HepG2 (cell line): ENCODE data around the gene DAZAP1. TPM values are rescaled to one million over a fixed set of nuclear protein-coding genes. Genes with fewer than 3 reads are reported as not detected.

Source experiments
- ARID2 ChIP-seq: sonication (generic); formaldehyde crosslinking; IDR thresholded peaks from 2 replicates; pipeline ENCODE4 v1.8.1; 2022; ENCODE audit warnings: mild to moderate bottlenecking, missing genetic modification reagents, borderline replicate concordance
- EEA1 ChIP-seq: sonication (generic); formaldehyde crosslinking; IDR thresholded peaks from 2 replicates; pipeline ENCODE4 v1.5.1; 2020; ENCODE audit warnings: mild to moderate bottlenecking, missing genetic modification reagents, borderline replicate concordance
- HNRNPLL ChIP-seq: fragments of 200-400 bp; formaldehyde crosslinking; IDR thresholded peaks from 2 replicates; pipeline ENCODE4 v1.6.1; 2017; ENCODE audit warnings: mild to moderate bottlenecking, low read depth, low read length; ENCODE audit not compliant: poor library complexity, severe bottlenecking
- NRL ChIP-seq: sonication (generic); formaldehyde crosslinking; IDR thresholded peaks from 2 replicates; pipeline ENCODE4 v1.5.0; 2020; ENCODE audit warnings: missing genetic modification reagents, mild to moderate bottlenecking, moderate library complexity, borderline replicate concordance
- RAD21 ChIP-seq: fragments of 450-650 bp; formaldehyde crosslinking; IDR thresholded peaks from 2 replicates; pipeline ENCODE4 v1.5.0; 2020; ENCODE audit warnings: mild to moderate bottlenecking
- RNF2 ChIP-seq: fragments of 450-650 bp; conservative IDR thresholded peaks from 2 replicates; pipeline ENCODE4 v1.6.1; 2016; ENCODE audit warnings: low read depth
- SALL1 ChIP-seq: sonication (generic); formaldehyde crosslinking; IDR thresholded peaks from 2 replicates; pipeline ENCODE4 v1.8.0; 2022; ENCODE audit warnings: mild to moderate bottlenecking, missing genetic modification reagents
- SOX13 ChIP-seq, 3 experiments: fragments of 450-650 bp in 1 of 3; sonication (generic) in 1 of 3; formaldehyde crosslinking in 1 of 3; IDR thresholded peaks in 2 of 3; conservative IDR thresholded peaks in 1 of 3; 2 replicates each; pipeline versions ENCODE4 v1.5.0 to v1.6.1; 2016 to 2020; ENCODE audit warnings: antibody characterized with exemption in 1 of 3, mild to moderate bottlenecking in 1 of 3, missing compliant biosample characterization in 1 of 3, missing genetic modification reagents in 1 of 3, moderate library complexity in 1 of 3
- SOX5 ChIP-seq: IDR thresholded peaks from 2 replicates; pipeline ENCODE4 v1.6.1; 2016; ENCODE audit warnings: borderline replicate concordance
- ZNF598 ChIP-seq: sonication (generic); formaldehyde crosslinking; IDR thresholded peaks from 2 replicates; pipeline ENCODE4 v1.5.1; 2020; ENCODE audit warnings: mild to moderate bottlenecking, missing genetic modification reagents, borderline replicate concordance
- polyA plus RNA-seq, 8 experiments: library from polyadenylated mRNA; depleted of rRNA in 3 of 8; stranded (reverse) in 7 of 8; unstranded in 1 of 8; fragments of >200 nt; fragmentation: Illumina TruSeq in 4 of 8; extraction: Trizol in 4 of 8; gene quantifications; 2 replicates each; pipeline versions ENCODE4 v1.2.1 to v1.2.3, GENCODE V29; 2011 to 2016; ENCODE audit warnings: low read depth in 4 of 8, missing spikeins in 1 of 8, mixed read lengths in 1 of 8; ENCODE audit not compliant: insufficient read depth in 1 of 8
- total RNA-seq, 5 experiments: library from RNA; depleted of rRNA; stranded (reverse); fragments of >200 nt; fragmentation: Illumina TruSeq; extraction: Trizol; gene quantifications; 2 replicates each; pipeline ENCODE4 v1.2.3, GENCODE V29; 2016; ENCODE audit warnings: low read depth in 1 of 5
- TF ChIP-seq, protein P1 (sequence below): sonication (generic); formaldehyde crosslinking; IDR thresholded peaks from 2 replicates; pipeline ENCODE4 v1.5.1; 2020; ENCODE audit warnings: mild to moderate bottlenecking, moderate library complexity, missing genetic modification reagents
- TF ChIP-seq, protein P2 (sequence below): IDR thresholded peaks from 2 replicates; pipeline ENCODE4 v1.6.1; 2016; ENCODE audit warnings: missing genetic modification reagents, missing compliant biosample characterization
- TF ChIP-seq, protein P3 (sequence below): sonication (generic); formaldehyde crosslinking; IDR thresholded peaks from 2 replicates; pipeline ENCODE4 v1.4.0; 2020; ENCODE audit warnings: low read depth, missing genetic modification reagents
- TF ChIP-seq, protein P4 (sequence below): sonication (generic); formaldehyde crosslinking; IDR thresholded peaks from 2 replicates; pipeline ENCODE4 v1.4.0; 2020; ENCODE audit warnings: missing genetic modification reagents
- TF ChIP-seq, protein P5 (sequence below): sonication (generic); formaldehyde crosslinking; IDR thresholded peaks from 2 replicates; pipeline ENCODE4 v1.4.0; 2020; ENCODE audit warnings: missing genetic modification reagents

Gene DAZAP1
- total and polyA plus RNA-seq, 2 of the 13 experiments (the other 11 are each of a cell fraction or from before 2014, with no cell fraction given) = 63.3 to 79.2 TPM

DNA sequence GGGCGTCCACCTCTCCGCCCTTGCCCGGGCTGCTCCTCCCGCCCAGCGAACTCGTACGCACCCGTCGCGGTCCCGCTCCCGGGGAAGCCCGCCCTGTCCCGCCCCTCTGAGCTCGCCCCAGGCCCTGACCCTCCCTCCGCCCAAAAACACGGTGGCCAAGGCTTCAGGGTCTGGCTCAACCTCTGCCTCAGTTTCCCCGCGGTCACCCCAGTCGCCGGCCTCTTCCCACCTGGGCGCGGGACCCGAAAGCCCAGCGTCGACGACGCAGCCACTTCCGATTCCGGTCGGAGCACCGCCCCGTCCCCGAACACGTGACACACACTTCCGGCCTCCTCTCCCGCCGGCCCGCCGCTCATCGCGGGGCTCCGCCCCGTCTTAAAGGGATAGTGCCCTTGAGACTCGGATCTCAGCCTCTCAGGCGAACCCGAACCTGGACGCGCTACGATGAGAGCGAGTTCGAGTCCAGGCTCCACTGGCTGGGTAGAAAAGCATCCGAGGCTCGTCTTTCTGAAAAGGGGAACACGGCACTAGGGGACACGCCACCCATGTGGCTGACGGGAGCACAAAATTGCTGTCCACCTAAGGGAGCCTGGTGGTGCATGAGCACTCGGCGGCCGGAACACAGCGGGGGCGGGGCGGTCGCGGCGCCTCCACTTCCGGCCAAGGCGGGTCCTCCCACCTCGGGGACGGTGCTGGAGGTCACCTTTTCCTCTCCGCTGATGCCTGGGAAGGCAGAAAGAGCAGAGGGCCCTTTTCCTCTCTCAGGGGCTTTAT is 71.7 kb downstream of the DAZAP1 start, which contains the start of gene C19orf25 (continued):
- TF ChIP-seq, protein P1, sequence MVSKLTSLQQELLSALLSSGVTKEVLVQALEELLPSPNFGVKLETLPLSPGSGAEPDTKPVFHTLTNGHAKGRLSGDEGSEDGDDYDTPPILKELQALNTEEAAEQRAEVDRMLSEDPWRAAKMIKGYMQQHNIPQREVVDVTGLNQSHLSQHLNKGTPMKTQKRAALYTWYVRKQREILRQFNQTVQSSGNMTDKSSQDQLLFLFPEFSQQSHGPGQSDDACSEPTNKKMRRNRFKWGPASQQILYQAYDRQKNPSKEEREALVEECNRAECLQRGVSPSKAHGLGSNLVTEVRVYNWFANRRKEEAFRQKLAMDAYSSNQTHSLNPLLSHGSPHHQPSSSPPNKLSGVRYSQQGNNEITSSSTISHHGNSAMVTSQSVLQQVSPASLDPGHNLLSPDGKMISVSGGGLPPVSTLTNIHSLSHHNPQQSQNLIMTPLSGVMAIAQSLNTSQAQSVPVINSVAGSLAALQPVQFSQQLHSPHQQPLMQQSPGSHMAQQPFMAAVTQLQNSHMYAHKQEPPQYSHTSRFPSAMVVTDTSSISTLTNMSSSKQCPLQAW (CRISPR knock-in tag) = no peak; the same call in 1 of the 2 replicates
- TF ChIP-seq SOX13 (IDR thresholded peaks at IDR 0.05) (no peak), SOX13 (CRISPR knock-in tag; conservative IDR thresholded peaks at IDR 0.05 in 1 of 2, IDR thresholded peaks at IDR 0.05 in 1 of 2) (peak in 1 of 2 experiments; percentile 42; a peak in 2 of 4 replicates), RNF2 (peak; percentile 81), SOX5 (CRISPR knock-in tag) (peak; percentile 53; the same call in 1 of the 2 replicates), ARID2 (CRISPR knock-in tag) (peak; percentile 25; the same call in 1 of the 2 replicates), SALL1 (peak; percentile 43), RAD21 (CRISPR knock-in tag) (peak; percentile 60), HNRNPLL (peak; percentile 84), ZNF598 (peak; percentile 85; the same call in 1 of the 2 replicates), NRL (peak; percentile 78), EEA1 (CRISPR knock-in tag) (peak; percentile 53; the same call in 1 of the 2 replicates)
- TF ChIP-seq, protein P2, sequence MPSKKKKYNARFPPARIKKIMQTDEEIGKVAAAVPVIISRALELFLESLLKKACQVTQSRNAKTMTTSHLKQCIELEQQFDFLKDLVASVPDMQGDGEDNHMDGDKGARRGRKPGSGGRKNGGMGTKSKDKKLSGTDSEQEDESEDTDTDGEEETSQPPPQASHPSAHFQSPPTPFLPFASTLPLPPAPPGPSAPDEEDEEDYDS (CRISPR knock-in tag) = peak; percentile 25
- TF ChIP-seq, protein P3, sequence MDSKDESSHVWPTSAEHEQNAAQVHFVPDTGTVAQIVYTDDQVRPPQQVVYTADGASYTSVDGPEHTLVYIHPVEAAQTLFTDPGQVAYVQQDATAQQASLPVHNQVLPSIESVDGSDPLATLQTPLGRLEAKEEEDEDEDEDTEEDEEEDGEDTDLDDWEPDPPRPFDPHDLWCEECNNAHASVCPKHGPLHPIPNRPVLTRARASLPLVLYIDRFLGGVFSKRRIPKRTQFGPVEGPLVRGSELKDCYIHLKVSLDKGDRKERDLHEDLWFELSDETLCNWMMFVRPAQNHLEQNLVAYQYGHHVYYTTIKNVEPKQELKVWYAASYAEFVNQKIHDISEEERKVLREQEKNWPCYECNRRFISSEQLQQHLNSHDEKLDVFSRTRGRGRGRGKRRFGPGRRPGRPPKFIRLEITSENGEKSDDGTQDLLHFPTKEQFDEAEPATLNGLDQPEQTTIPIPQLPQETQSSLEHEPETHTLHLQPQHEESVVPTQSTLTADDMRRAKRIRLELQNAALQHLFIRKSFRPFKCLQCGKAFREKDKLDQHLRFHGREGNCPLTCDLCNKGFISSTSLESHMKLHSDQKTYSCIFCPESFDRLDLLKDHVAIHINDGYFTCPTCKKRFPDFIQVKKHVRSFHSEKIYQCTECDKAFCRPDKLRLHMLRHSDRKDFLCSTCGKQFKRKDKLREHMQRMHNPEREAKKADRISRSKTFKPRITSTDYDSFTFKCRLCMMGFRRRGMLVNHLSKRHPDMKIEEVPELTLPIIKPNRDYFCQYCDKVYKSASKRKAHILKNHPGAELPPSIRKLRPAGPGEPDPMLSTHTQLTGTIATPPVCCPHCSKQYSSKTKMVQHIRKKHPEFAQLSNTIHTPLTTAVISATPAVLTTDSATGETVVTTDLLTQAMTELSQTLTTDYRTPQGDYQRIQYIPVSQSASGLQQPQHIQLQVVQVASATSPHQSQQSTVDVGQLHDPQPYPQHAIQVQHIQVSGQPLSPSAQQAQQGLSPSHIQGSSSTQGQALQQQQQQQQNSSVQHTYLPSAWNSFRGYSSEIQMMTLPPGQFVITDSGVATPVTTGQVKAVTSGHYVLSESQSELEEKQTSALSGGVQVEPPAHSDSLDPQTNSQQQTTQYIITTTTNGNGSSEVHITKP (CRISPR knock-in tag) = 0 out of 2 replicates have a peak, but pooled peaks have one; percentile 36
- TF ChIP-seq, protein P4, sequence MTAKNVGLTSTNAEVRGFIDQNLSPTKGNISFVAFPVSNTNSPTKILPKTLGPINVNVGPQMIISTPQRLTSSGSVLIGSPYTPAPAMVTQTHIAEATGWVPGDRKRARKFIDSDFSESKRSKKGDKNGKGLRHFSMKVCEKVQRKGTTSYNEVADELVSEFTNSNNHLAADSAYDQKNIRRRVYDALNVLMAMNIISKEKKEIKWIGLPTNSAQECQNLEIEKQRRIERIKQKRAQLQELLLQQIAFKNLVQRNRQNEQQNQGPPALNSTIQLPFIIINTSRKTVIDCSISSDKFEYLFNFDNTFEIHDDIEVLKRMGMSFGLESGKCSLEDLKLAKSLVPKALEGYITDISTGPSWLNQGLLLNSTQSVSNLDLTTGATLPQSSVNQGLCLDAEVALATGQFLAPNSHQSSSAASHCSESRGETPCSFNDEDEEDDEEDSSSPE (CRISPR knock-in tag) = peak; percentile 93
- TF ChIP-seq, protein P5, sequence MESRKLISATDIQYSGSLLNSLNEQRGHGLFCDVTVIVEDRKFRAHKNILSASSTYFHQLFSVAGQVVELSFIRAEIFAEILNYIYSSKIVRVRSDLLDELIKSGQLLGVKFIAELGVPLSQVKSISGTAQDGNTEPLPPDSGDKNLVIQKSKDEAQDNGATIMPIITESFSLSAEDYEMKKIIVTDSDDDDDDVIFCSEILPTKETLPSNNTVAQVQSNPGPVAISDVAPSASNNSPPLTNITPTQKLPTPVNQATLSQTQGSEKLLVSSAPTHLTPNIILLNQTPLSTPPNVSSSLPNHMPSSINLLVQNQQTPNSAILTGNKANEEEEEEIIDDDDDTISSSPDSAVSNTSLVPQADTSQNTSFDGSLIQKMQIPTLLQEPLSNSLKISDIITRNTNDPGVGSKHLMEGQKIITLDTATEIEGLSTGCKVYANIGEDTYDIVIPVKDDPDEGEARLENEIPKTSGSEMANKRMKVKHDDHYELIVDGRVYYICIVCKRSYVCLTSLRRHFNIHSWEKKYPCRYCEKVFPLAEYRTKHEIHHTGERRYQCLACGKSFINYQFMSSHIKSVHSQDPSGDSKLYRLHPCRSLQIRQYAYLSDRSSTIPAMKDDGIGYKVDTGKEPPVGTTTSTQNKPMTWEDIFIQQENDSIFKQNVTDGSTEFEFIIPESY (CRISPR knock-in tag) = peak; percentile 32; the same call in 1 of the 2 replicates
